IMR-90 (cell line): ENCODE results near the gene C1QL2. TPM values are rescaled to one million over a fixed set of nuclear protein-coding genes. Genes with fewer than 3 reads are reported as not detected.

Source experiments
- ATAC-seq: fragments of 200-7000 bp; cut with Tn5 transposase; 2 replicates; pipeline ENCODE4 v1.9.1; 2020; ENCODE audit warnings: low read depth, mild to moderate bottlenecking, moderate library complexity
- BruUV-seq: library from RNA; stranded (reverse); fragments of 400-500 nt; replicated peaks from 2 replicates; lab custom pipeline; 2021; lab: Mats Ljungman, UMichigan
- CTCF ChIA-PET: fragments of 300-600 bp; formaldehyde crosslinking; extraction: SDS; loops from one replicate; lab custom pipeline; 2021; ENCODE audit warnings: antibody characterized with exemption; lab: Yijun Ruan, JAX
- POLR2A ChIA-PET: fragments of 300-600 bp; sonication (Branson Sonifier 250); formaldehyde crosslinking; loops from one replicate; lab custom pipeline; 2022; ENCODE audit warnings: antibody characterized with exemption; ENCODE audit not compliant: unreplicated experiment; lab: Charles Lee
- DNase-seq: peaks from one replicate; pipeline ENCODE4 v3.0.0; 2013
- H2AFZ ChIP-seq: replicated peaks from 2 replicates; pipeline ENCODE3; 2013; ENCODE audit warnings: low read length, mild to moderate bottlenecking; ENCODE audit not compliant: poor library complexity
- H2AK5ac ChIP-seq: 2 replicates; pipeline ENCODE4 v1.6.1; 2013; ENCODE audit warnings: low read depth, low read length, inconsistent platforms
- H2AK9ac ChIP-seq: replicated peaks from 2 replicates; pipeline ENCODE3; 2013; ENCODE audit warnings: mild to moderate bottlenecking, low read depth, low read length, moderate library complexity; ENCODE audit not compliant: poor library complexity
- H2BK120ac ChIP-seq: 2 replicates; pipeline ENCODE4 v1.6.1; 2013; ENCODE audit warnings: low read depth, low read length, inconsistent platforms
- H2BK15ac ChIP-seq: 3 replicates; pipeline ENCODE4 v1.6.1; 2013; ENCODE audit warnings: low read depth, low read length, inconsistent platforms
- H2BK20ac ChIP-seq: 2 replicates; pipeline ENCODE4 v1.6.1; 2013; ENCODE audit warnings: low read depth, mild to moderate bottlenecking, inconsistent platforms, low read length, moderate library complexity
- H2BK5ac ChIP-seq: 2 replicates; pipeline ENCODE4 v1.6.1; 2013; ENCODE audit warnings: mild to moderate bottlenecking, low read depth, low read length, inconsistent platforms; ENCODE audit not compliant: poor library complexity, severe bottlenecking
- H3K14ac ChIP-seq: replicated peaks from 2 replicates; pipeline ENCODE4 v1.6.1; 2013; ENCODE audit warnings: low read depth, low read length, inconsistent platforms
- H3K18ac ChIP-seq: 2 replicates; pipeline ENCODE4 v1.6.1; 2013; ENCODE audit warnings: low read depth, low read length, control low read depth
- H3K23ac ChIP-seq: 2 replicates; pipeline ENCODE4 v1.6.1; 2013; ENCODE audit warnings: low read depth, low read length, inconsistent platforms
- H3K27ac ChIP-seq: 2 replicates; pipeline ENCODE4 v1.5.1; 2013; ENCODE audit warnings: mild to moderate bottlenecking, control low read depth, low read length; ENCODE audit not compliant: insufficient read depth
- H3K27me3 ChIP-seq: 2 replicates; pipeline ENCODE4 v1.6.1; 2013; ENCODE audit warnings: low read length; ENCODE audit not compliant: control insufficient read depth, insufficient read depth
- H3K36me3 ChIP-seq: 2 replicates; pipeline ENCODE4 v1.6.1; 2013; ENCODE audit warnings: low read length, mixed read lengths; ENCODE audit not compliant: control insufficient read depth, insufficient read depth
- H3K4ac ChIP-seq: 2 replicates; pipeline ENCODE4 v1.6.1; 2013; ENCODE audit warnings: low read depth, low read length, inconsistent platforms
- H3K4me1 ChIP-seq: 2 replicates; pipeline ENCODE4 v1.6.1; 2013; ENCODE audit warnings: low read length, mixed read lengths; ENCODE audit not compliant: control insufficient read depth, insufficient read depth
- H3K4me2 ChIP-seq: 2 replicates; pipeline ENCODE4 v1.6.1; 2013; ENCODE audit warnings: low read depth, mild to moderate bottlenecking, control low read depth, low read length, moderate library complexity
- H3K4me3 ChIP-seq: 2 replicates; pipeline ENCODE4 v1.5.1; 2013; ENCODE audit warnings: low read depth, mild to moderate bottlenecking, control low read depth, low read length, moderate library complexity; ENCODE audit not compliant: insufficient read depth
- H3K56ac ChIP-seq: 2 replicates; pipeline ENCODE4 v1.6.1; 2013; ENCODE audit warnings: low read length, inconsistent platforms; ENCODE audit not compliant: insufficient read depth; ENCODE audit errors: extremely low read depth
- H3K79me1 ChIP-seq, 2 experiments: 2 replicates each; pipeline ENCODE4 v1.6.1; 2013; ENCODE audit warnings: low read length in 2 of 2, inconsistent platforms in 1 of 2, low read depth in 1 of 2
- H3K9ac ChIP-seq: 2 replicates; pipeline ENCODE4 v1.6.1; 2013; ENCODE audit warnings: low read depth, low read length, control low read depth
- H3K9me1 ChIP-seq: 2 replicates; pipeline ENCODE4 v1.6.1; 2013; ENCODE audit warnings: low read length, inconsistent platforms; ENCODE audit not compliant: insufficient read depth
- H3K9me3 ChIP-seq: 2 replicates; pipeline ENCODE4 v1.6.1; 2013; ENCODE audit warnings: low read length; ENCODE audit not compliant: control insufficient read depth, insufficient read depth
- H4K20me1 ChIP-seq: 2 replicates; pipeline ENCODE4 v1.6.1; 2013; ENCODE audit warnings: low read length, inconsistent platforms; ENCODE audit not compliant: insufficient read depth
- H4K5ac ChIP-seq: 2 replicates; pipeline ENCODE4 v1.6.1; 2013; ENCODE audit warnings: mild to moderate bottlenecking, low read depth, low read length, control low read depth
- H4K8ac ChIP-seq, 2 experiments: 2 replicates each; pipeline ENCODE4 v1.6.1; 2013; ENCODE audit warnings: low read depth in 2 of 2, low read length in 2 of 2, control low read depth in 1 of 2, inconsistent platforms in 1 of 2
- H4K91ac ChIP-seq: 2 replicates; pipeline ENCODE4 v1.6.1; 2013; ENCODE audit warnings: low read depth, low read length, inconsistent platforms; ENCODE audit not compliant: insufficient read depth
- BHLHE40 ChIP-seq: fragments of 150-350 bp; IDR thresholded peaks from 2 replicates; pipeline ENCODE4 v1.6.1; 2016; ENCODE audit warnings: mild to moderate bottlenecking, low read depth, low read length
- CEBPB ChIP-seq: IDR thresholded peaks from 2 replicates; pipeline ENCODE4 v1.6.1; 2012; ENCODE audit warnings: low read depth, low read length, improper control_type of control experiment
- CHD1 ChIP-seq: IDR thresholded peaks from 2 replicates; pipeline ENCODE4 v1.6.1; 2012; ENCODE audit warnings: low read depth, low read length, improper control_type of control experiment
- FOS ChIP-seq: fragments of 150-350 bp; IDR thresholded peaks from 2 replicates; pipeline ENCODE4 v1.6.1; 2016; ENCODE audit warnings: low read depth, low read length
- MAFK ChIP-seq: IDR thresholded peaks from 2 replicates; pipeline ENCODE4 v1.6.1; 2012; ENCODE audit warnings: low read depth, low read length, improper control_type of control experiment
- MXI1 ChIP-seq: IDR thresholded peaks from 2 replicates; pipeline ENCODE4 v1.6.1; 2012; ENCODE audit warnings: low read depth, mild to moderate bottlenecking, low read length, moderate library complexity, borderline replicate concordance
- POLR2A ChIP-seq: IDR thresholded peaks from 2 replicates; pipeline ENCODE4 v1.6.1; 2012; ENCODE audit warnings: mild to moderate bottlenecking, low read depth, low read length
- RAD21 ChIP-seq: IDR thresholded peaks from 2 replicates; pipeline ENCODE4 v1.6.1; 2012; ENCODE audit warnings: low read length, improper control_type of control experiment
- RFX5 ChIP-seq: IDR thresholded peaks from 2 replicates; pipeline ENCODE4 v1.8.0; 2012; ENCODE audit warnings: low read depth, mild to moderate bottlenecking, low read length, moderate library complexity
- SMC3 ChIP-seq: fragments of 150-350 bp; IDR thresholded peaks from 2 replicates; pipeline ENCODE4 v1.6.1; 2016; ENCODE audit warnings: low read depth, mild to moderate bottlenecking, antibody characterized with exemption, low read length, moderate library complexity
- WGBS, 2 experiments: methylation state at CpG; one replicate each; pipeline versions ENCODE4 v1.1.5 to v1.1.7; 2013; ENCODE audit warnings: missing lambda C conversion rate in 2 of 2; ENCODE audit not compliant: insufficient read length in 1 of 2; ENCODE audit errors: extremely low coverage in 2 of 2; 5-methylcytosine and 5-hydroxymethylcytosine counted together
- dilution Hi-C: fragments of 300-500 bp; cut with HindIII; formaldehyde crosslinking; loops from one replicate; pipeline ENCODE4 v1.14.3; 2018; ENCODE audit warnings: low sequenced_read_pairs; ENCODE audit not compliant: unreplicated experiment
- in situ Hi-C: fragments of 300-500 bp; cut with MboI; formaldehyde crosslinking; loops from 3 replicates; pipeline ENCODE4 v1.14.3; 2019; ENCODE audit warnings: low sequenced_read_pairs, inconsistent platforms, mixed read lengths
- intact Hi-C: fragments of 100-400 bp; cut with micrococcal nuclease; formaldehyde crosslinking; loops from 2 replicates; pipeline ENCODE4 v1.10.0; 2022
- polyA plus RNA-seq, 3 experiments: library from polyadenylated mRNA; depleted of rRNA; stranded (reverse); fragments of >200 nt; gene quantifications; 2 replicates each; pipeline ENCODE4 v1.2.3, GENCODE V29; 2012; ENCODE audit warnings: low replicate concordance in 1 of 3
- total RNA-seq: library from RNA; depleted of rRNA; stranded (reverse); fragments of >200 nt; gene quantifications from 2 replicates; pipeline ENCODE4 v1.2.3, GENCODE V29; 2012
- TF ChIP-seq, protein P1 (sequence below): fragments of 150-350 bp; IDR thresholded peaks from 2 replicates; pipeline ENCODE4 v1.6.1; 2016; ENCODE audit warnings: low read depth, mild to moderate bottlenecking, low read length, moderate library complexity, borderline replicate concordance
- TF ChIP-seq, protein P2 (sequence below): fragments of 150-350 bp; IDR thresholded peaks from 2 replicates; pipeline ENCODE4 v1.6.1; 2017; ENCODE audit warnings: mild to moderate bottlenecking, antibody characterized with exemption, low read length, low read depth

Gene C1QL2
- total and polyA plus RNA-seq, 2 of the 4 experiments (the other 2 are of a cell fraction) = not detected

DNA sequence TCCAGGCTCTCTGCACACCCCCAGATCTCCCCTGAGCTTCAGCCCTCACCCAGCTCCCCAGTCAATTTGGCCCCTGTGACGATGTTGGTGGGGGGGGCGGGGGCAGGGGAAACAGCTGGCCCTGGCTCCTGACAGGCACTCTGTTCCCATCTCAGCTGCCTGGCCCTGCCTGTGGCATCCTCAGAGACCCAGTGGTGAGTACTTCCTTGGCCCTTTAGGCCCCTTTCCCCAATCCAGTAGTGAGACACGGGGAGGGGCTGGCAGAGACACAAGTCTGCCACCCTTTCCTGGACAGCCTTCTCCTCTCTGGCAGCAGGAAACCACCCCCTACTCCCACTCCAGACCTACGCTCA lies 19.3 kb upstream of the C1QL2 start:
- no peaks in the 10 kb centered on the region for H3K4me1 ChIP-seq
- no peak for TF ChIP-seq CEBPB
- no peak for TF ChIP-seq BHLHE40
- no peak for TF ChIP-seq SMC3
- TF ChIP-seq MAFK = no peak
- TF ChIP-seq RAD21 = no peak
- no peak for TF ChIP-seq POLR2A
- TF ChIP-seq MXI1 = no peak
- TF ChIP-seq, protein P1, sequence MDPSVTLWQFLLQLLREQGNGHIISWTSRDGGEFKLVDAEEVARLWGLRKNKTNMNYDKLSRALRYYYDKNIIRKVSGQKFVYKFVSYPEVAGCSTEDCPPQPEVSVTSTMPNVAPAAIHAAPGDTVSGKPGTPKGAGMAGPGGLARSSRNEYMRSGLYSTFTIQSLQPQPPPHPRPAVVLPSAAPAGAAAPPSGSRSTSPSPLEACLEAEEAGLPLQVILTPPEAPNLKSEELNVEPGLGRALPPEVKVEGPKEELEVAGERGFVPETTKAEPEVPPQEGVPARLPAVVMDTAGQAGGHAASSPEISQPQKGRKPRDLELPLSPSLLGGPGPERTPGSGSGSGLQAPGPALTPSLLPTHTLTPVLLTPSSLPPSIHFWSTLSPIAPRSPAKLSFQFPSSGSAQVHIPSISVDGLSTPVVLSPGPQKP = no peak
- TF ChIP-seq CHD1 = no peak
- no peak for TF ChIP-seq FOS
- TF ChIP-seq, protein P2, sequence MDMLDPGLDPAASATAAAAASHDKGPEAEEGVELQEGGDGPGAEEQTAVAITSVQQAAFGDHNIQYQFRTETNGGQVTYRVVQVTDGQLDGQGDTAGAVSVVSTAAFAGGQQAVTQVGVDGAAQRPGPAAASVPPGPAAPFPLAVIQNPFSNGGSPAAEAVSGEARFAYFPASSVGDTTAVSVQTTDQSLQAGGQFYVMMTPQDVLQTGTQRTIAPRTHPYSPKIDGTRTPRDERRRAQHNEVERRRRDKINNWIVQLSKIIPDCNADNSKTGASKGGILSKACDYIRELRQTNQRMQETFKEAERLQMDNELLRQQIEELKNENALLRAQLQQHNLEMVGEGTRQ = no peak
- no peak for TF ChIP-seq RFX5
- H3K4me2 ChIP-seq = no peak overlapping the region
- no peak overlapping the region for H4K91ac ChIP-seq
- H2BK15ac ChIP-seq = no peak overlapping the region
- no peaks in the 10 kb centered on the region for H3K9me1 ChIP-seq
- H4K5ac ChIP-seq = no peak overlapping the region
- CTCF ChIA-PET = no interaction called here
- no peak overlapping the region for H3K9ac ChIP-seq
- peaks cover 5% of the 10 kb centered on the region; the same call in 1 of the 2 replicates for H3K27me3 ChIP-seq
- no peak overlapping the region for H2BK120ac ChIP-seq
- H3K4me3 ChIP-seq = no peak overlapping the region
- ATAC-seq (no peak), DNase-seq (no peak)
- no peak overlapping the region for H2AK9ac ChIP-seq
- dilution Hi-C loops = no loop called here
- intact Hi-C loops = no loop called here
- no peak overlapping the region for H3K14ac ChIP-seq
- H3K79me1 ChIP-seq = no peaks in the 10 kb centered on the region
- no peaks in the 10 kb centered on the region for H4K20me1 ChIP-seq
- no peak overlapping the region for H3K18ac ChIP-seq
- no peaks in the 10 kb centered on the region for H3K36me3 ChIP-seq
- POLR2A ChIA-PET = no interaction called here
- no peak overlapping the region for H3K56ac ChIP-seq
- no peak overlapping the region for H2BK20ac ChIP-seq
- no peak overlapping the region for H3K27ac ChIP-seq
- H3K4ac ChIP-seq = no peak overlapping the region
- no CpG with 5 or more reads among the region's 4 CpGs for WGBS, 2 experiments
- H3K23ac ChIP-seq = no peak overlapping the region
- no TSS peak for BruUV-seq
- in situ Hi-C loops = no loop called here
- no peak overlapping the region for H2AFZ ChIP-seq
- H4K8ac ChIP-seq = no peak overlapping the region
- no peaks in the 10 kb centered on the region for H3K9me3 ChIP-seq
- no peak overlapping the region for H2BK5ac ChIP-seq
- H2AK5ac ChIP-seq = no peak overlapping the region
